K562 (cell line): ENCODE results near the gene ANO9. TPM values are rescaled to one million over a fixed set of nuclear protein-coding genes. Genes with fewer than 3 reads are reported as not detected.
A peak's percentile ranks its signal among the peaks of the same experiment; 100 is the strongest.

Source experiments
- AFF1 ChIP-seq, 2 experiments: fragments of 450-650 bp; IDR thresholded peaks; 2 replicates each; pipeline ENCODE4 v1.6.1; 2018; ENCODE audit warnings: mild to moderate bottlenecking in 2 of 2, low read depth in 1 of 2; ENCODE audit not compliant: partially characterized antibody in 2 of 2
- BCL6 ChIP-seq: fragments of 250-450 bp; sonication (Bioruptor Pico); IDR thresholded peaks from 2 replicates; pipeline ENCODE4 v1.4.0; 2020
- BRCA1 ChIP-seq, 2 experiments: fragments of 450-650 bp in 1 of 2; sonication (generic) in 1 of 2; formaldehyde crosslinking in 1 of 2; IDR thresholded peaks; 2 replicates each; pipeline versions ENCODE4 v1.5.0 to v1.6.1; 2017 to 2020; ENCODE audit warnings: mild to moderate bottlenecking in 1 of 2, missing genetic modification reagents in 1 of 2
- FOSL1 ChIP-seq: fragments of 200-800 bp; sonication (Bioruptor generic); conservative IDR thresholded peaks from 2 replicates; pipeline ENCODE4 v1.6.1; 2016; ENCODE audit warnings: missing genetic modification characterization, missing compliant biosample characterization
- HNRNPUL1 ChIP-seq: fragments of 200-400 bp; formaldehyde crosslinking; IDR thresholded peaks from 2 replicates; pipeline ENCODE4 v1.6.1; 2017; ENCODE audit warnings: low read length
- LCOR ChIP-seq: sonication (generic); formaldehyde crosslinking; IDR thresholded peaks from 2 replicates; pipeline ENCODE4 v1.8.0; 2022; ENCODE audit warnings: mild to moderate bottlenecking, missing genetic modification reagents
- MAFF ChIP-seq: IDR thresholded peaks from 2 replicates; pipeline ENCODE4 v1.6.1; 2012; ENCODE audit warnings: low read length, improper control_type of control experiment
- MTA3 ChIP-seq: fragments of 450-650 bp; formaldehyde crosslinking; IDR thresholded peaks from 2 replicates; pipeline ENCODE4 v1.6.1; 2017; ENCODE audit warnings: mild to moderate bottlenecking, borderline replicate concordance
- NRF1 ChIP-seq, 2 experiments: fragments of 450-650 bp; IDR thresholded peaks in 1 of 2; conservative IDR thresholded peaks in 1 of 2; 2 replicates each; pipeline ENCODE4 v1.6.1; 2014; ENCODE audit warnings: mild to moderate bottlenecking in 2 of 2
- PHB ChIP-seq: fragments of 250-450 bp; sonication (Bioruptor Pico); IDR thresholded peaks from 2 replicates; pipeline ENCODE4 v1.5.0; 2021
- PYGO2 ChIP-seq: fragments of 450-650 bp; IDR thresholded peaks from 2 replicates; pipeline ENCODE4 v1.6.1; 2016; ENCODE audit warnings: mild to moderate bottlenecking, missing genetic modification characterization, moderate library complexity, missing compliant biosample characterization
- SAFB ChIP-seq: fragments of 200-400 bp; formaldehyde crosslinking; IDR thresholded peaks from 2 replicates; pipeline ENCODE4 v1.6.1; 2017; ENCODE audit warnings: low read depth, low read length, borderline replicate concordance
- SMARCC2 ChIP-seq: fragments of 450-650 bp; IDR thresholded peaks from 2 replicates; pipeline ENCODE4 v1.6.1; 2017; ENCODE audit warnings: antibody characterized with exemption, moderate library complexity, mild to moderate bottlenecking, low read depth
- SUPT5H ChIP-seq: fragments of 450-650 bp; IDR thresholded peaks from 2 replicates; pipeline ENCODE4 v1.6.1; 2016
- THAP12 ChIP-seq: fragments of 250-450 bp; sonication (Bioruptor Pico); IDR thresholded peaks from 2 replicates; pipeline ENCODE4 v1.9.0; 2021; ENCODE audit warnings: mild to moderate bottlenecking, inconsistent platforms
- THRAP3 ChIP-seq: fragments of 450-650 bp; IDR thresholded peaks from 2 replicates; pipeline ENCODE4 v1.6.1; 2016; ENCODE audit warnings: mild to moderate bottlenecking, inconsistent platforms, borderline replicate concordance
- ZNF449 ChIP-seq: fragments of 250-450 bp; sonication (Bioruptor Pico); IDR thresholded peaks from 2 replicates; pipeline ENCODE4 v1.8.0; 2022; ENCODE audit warnings: moderate library complexity, mild to moderate bottlenecking, inconsistent platforms
- ZNF512 ChIP-seq: IDR thresholded peaks from 2 replicates; pipeline ENCODE4 v1.6.1; 2016; ENCODE audit warnings: missing genetic modification characterization, missing compliant biosample characterization
- polyA plus RNA-seq, 8 experiments: library from polyadenylated mRNA; depleted of rRNA in 4 of 8; stranded (reverse) in 5 of 8; unstranded in 3 of 8; fragments of >200 nt; fragmentation: Nextera tagmentation in 2 of 8; fragmentation: Illumina TruSeq in 1 of 8; extraction: Ambion mirVana in 2 of 8; extraction: Trizol in 1 of 8; gene quantifications; 2 replicates each; pipeline versions ENCODE4 v1.2.1 to v1.2.3, GENCODE V29; 2011 to 2014; ENCODE audit warnings: inconsistent platforms in 1 of 8, missing spikeins in 1 of 8
- total RNA-seq, 7 experiments: library from RNA; depleted of rRNA in 6 of 7; stranded (reverse); fragments of >200 nt in 6 of 7; fragmentation: Illumina TruSeq in 2 of 7; extraction: Trizol in 2 of 7; gene quantifications; 2 replicates each; pipeline versions ENCODE4 v1.2.1 to v1.2.3, GENCODE V29; 2011 to 2021; ENCODE audit warnings: low replicate concordance in 1 of 7

Gene ANO9
- total and polyA plus RNA-seq, 9 of the 15 experiments (the other 6 are each of a cell fraction or from before 2014, with no cell fraction given): 0.20 to 14.5 (median 4.5) TPM

GRCh38 chr11:447923-448731 is 6.3 kb upstream of the ANO9 start (continued):
- TF ChIP-seq AFF1 (IDR thresholded peaks at IDR 0.05; ENCODE audit: low read depth in 1 of 2, partially characterized antibody in 2 of 2) (no peak), THAP12 (CRISPR knock-in tag) (peak; percentile 84), BRCA1 (IDR thresholded peaks at IDR 0.05) (no peak), BRCA1 (CRISPR knock-in tag; IDR thresholded peaks at IDR 0.05) (no peak), MAFF (no peak), BCL6 (CRISPR knock-in tag) (no peak), NRF1 (conservative IDR thresholded peaks at IDR 0.05 in 1 of 2, IDR thresholded peaks at IDR 0.05 in 1 of 2) (peak; percentile 76 to 80), ZNF449 (CRISPR knock-in tag) (no peak), PYGO2 (tag) (no peak), SUPT5H (peak; percentile 80), THRAP3 (no peak), PHB (no peak), ZNF512 (tag) (no peak), MTA3 (peak; percentile 74; the same call in 1 of the 2 replicates), FOSL1 (tag) (0 out of 2 replicates have a peak, but pooled peaks have one; percentile 6), HNRNPUL1 (no peak), SAFB (no peak), SMARCC2 (no peak), LCOR (CRISPR knock-in tag) (peak; percentile 80; the same call in 1 of the 2 replicates)
